ENCODE results near the gene COG5.

Gene COG5

DNA sequence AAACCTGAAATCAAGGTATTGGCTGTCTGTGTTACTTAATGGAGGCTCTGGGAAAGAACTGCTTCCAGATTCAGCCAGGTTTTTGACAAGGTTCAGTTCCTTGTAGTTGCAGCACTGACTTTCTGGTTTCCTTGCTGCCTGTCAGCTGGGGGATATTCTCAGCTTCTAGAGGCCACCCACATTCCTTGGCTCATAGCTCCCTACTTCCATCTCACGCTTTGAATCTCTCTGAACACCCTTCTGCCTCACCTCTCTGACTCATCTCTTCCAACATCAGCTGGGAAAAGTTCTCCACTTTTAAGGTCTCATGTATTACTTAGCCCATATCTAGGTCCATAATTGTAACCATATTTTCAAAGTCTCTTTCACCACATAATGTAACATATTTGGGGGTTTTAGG, 116.7 kb downstream of the COG5 start (continued):
- TF ChIP-seq ESRRG (CRISPR knock-in tag; IDR thresholded peaks at IDR 0.05) = no peak
- TF ChIP-seq, protein P1, sequence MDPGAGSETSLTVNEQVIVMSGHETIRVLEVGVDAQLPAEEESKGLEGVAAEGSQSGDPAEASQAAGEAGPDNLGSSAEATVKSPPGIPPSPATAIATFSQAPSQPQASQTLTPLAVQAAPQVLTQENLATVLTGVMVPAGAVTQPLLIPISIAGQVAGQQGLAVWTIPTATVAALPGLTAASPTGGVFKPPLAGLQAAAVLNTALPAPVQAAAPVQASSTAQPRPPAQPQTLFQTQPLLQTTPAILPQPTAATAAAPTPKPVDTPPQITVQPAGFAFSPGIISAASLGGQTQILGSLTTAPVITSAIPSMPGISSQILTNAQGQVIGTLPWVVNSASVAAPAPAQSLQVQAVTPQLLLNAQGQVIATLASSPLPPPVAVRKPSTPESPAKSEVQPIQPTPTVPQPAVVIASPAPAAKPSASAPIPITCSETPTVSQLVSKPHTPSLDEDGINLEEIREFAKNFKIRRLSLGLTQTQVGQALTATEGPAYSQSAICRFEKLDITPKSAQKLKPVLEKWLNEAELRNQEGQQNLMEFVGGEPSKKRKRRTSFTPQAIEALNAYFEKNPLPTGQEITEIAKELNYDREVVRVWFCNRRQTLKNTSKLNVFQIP (CRISPR knock-in tag; IDR thresholded peaks at IDR 0.05; ENCODE audit: borderline replicate concordance, low read depth) = no peak
- TF ChIP-seq, protein P2, sequence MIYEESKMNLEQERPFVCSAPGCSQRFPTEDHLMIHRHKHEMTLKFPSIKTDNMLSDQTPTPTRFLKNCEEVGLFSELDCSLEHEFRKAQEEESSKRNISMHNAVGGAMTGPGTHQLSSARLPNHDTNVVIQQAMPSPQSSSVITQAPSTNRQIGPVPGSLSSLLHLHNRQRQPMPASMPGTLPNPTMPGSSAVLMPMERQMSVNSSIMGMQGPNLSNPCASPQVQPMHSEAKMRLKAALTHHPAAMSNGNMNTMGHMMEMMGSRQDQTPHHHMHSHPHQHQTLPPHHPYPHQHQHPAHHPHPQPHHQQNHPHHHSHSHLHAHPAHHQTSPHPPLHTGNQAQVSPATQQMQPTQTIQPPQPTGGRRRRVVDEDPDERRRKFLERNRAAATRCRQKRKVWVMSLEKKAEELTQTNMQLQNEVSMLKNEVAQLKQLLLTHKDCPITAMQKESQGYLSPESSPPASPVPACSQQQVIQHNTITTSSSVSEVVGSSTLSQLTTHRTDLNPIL (CRISPR knock-in tag; IDR thresholded peaks at IDR 0.05; ENCODE audit: low read depth) = no peak

DNA sequence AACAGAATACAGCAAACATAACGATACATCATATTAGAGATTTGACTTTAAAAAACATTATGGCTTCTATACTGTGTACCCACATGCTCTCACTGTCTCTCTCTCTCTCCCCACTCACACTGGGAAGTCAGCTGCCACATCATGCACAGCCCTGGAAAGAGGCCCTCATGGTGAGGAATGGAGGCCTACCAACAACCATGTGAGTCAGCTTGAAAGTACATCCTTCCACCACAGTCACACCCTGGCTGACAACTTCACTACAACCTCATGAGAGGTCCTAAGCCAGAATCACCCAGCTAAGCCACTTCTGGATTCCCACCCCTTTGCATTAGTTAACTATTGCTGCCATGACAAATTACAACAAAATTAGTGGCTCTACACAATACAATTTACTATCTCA, 117.2 kb downstream of the COG5 start:
- TF ChIP-seq ESRRG (CRISPR knock-in tag; IDR thresholded peaks at IDR 0.05) (no peak), ZNF8 (CRISPR knock-in tag; IDR thresholded peaks at IDR 0.05) (no peak), GLIS3 (CRISPR knock-in tag; IDR thresholded peaks at IDR 0.05) (no peak), PPARA (CRISPR knock-in tag; IDR thresholded peaks at IDR 0.05; ENCODE audit: borderline replicate concordance) (no peak), ZC3H10 (CRISPR knock-in tag; IDR thresholded peaks at IDR 0.05) (no peak), ISL1 (CRISPR knock-in tag; IDR thresholded peaks at IDR 0.05) (no peak), RARB (CRISPR knock-in tag; IDR thresholded peaks at IDR 0.05) (no peak), ZNF70 (CRISPR knock-in tag; IDR thresholded peaks at IDR 0.05) (no peak), ARNTL (CRISPR knock-in tag; IDR thresholded peaks at IDR 0.05; ENCODE audit: borderline replicate concordance, low read depth) (no peak), ZFP30 (CRISPR knock-in tag; IDR thresholded peaks at IDR 0.05) (no peak), TCF4 (CRISPR knock-in tag; IDR thresholded peaks at IDR 0.05; ENCODE audit: borderline replicate concordance) (no peak), SNAI2 (CRISPR knock-in tag; IDR thresholded peaks at IDR 0.05) (no peak)
- TF ChIP-seq, protein P3, sequence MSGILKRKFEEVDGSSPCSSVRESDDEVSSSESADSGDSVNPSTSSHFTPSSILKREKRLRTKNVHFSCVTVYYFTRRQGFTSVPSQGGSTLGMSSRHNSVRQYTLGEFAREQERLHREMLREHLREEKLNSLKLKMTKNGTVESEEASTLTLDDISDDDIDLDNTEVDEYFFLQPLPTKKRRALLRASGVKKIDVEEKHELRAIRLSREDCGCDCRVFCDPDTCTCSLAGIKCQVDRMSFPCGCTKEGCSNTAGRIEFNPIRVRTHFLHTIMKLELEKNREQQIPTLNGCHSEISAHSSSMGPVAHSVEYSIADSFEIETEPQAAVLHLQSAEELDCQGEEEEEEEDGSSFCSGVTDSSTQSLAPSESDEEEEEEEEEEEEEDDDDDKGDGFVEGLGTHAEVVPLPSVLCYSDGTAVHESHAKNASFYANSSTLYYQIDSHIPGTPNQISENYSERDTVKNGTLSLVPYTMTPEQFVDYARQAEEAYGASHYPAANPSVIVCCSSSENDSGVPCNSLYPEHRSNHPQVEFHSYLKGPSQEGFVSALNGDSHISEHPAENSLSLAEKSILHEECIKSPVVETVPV (CRISPR knock-in tag; IDR thresholded peaks at IDR 0.05) = no peak
- TF ChIP-seq, protein P4, sequence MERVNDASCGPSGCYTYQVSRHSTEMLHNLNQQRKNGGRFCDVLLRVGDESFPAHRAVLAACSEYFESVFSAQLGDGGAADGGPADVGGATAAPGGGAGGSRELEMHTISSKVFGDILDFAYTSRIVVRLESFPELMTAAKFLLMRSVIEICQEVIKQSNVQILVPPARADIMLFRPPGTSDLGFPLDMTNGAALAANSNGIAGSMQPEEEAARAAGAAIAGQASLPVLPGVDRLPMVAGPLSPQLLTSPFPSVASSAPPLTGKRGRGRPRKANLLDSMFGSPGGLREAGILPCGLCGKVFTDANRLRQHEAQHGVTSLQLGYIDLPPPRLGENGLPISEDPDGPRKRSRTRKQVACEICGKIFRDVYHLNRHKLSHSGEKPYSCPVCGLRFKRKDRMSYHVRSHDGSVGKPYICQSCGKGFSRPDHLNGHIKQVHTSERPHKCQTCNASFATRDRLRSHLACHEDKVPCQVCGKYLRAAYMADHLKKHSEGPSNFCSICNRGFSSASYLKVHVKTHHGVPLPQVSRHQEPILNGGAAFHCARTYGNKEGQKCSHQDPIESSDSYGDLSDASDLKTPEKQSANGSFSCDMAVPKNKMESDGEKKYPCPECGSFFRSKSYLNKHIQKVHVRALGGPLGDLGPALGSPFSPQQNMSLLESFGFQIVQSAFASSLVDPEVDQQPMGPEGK (CRISPR knock-in tag; IDR thresholded peaks at IDR 0.05; ENCODE audit: borderline replicate concordance) = no peak
- TF ChIP-seq, protein P2 (CRISPR knock-in tag; IDR thresholded peaks at IDR 0.05; ENCODE audit: low read depth) = no peak
- TF ChIP-seq, protein P1 (CRISPR knock-in tag; IDR thresholded peaks at IDR 0.05; ENCODE audit: borderline replicate concordance, low read depth) = no peak
- TF ChIP-seq, protein P5, sequence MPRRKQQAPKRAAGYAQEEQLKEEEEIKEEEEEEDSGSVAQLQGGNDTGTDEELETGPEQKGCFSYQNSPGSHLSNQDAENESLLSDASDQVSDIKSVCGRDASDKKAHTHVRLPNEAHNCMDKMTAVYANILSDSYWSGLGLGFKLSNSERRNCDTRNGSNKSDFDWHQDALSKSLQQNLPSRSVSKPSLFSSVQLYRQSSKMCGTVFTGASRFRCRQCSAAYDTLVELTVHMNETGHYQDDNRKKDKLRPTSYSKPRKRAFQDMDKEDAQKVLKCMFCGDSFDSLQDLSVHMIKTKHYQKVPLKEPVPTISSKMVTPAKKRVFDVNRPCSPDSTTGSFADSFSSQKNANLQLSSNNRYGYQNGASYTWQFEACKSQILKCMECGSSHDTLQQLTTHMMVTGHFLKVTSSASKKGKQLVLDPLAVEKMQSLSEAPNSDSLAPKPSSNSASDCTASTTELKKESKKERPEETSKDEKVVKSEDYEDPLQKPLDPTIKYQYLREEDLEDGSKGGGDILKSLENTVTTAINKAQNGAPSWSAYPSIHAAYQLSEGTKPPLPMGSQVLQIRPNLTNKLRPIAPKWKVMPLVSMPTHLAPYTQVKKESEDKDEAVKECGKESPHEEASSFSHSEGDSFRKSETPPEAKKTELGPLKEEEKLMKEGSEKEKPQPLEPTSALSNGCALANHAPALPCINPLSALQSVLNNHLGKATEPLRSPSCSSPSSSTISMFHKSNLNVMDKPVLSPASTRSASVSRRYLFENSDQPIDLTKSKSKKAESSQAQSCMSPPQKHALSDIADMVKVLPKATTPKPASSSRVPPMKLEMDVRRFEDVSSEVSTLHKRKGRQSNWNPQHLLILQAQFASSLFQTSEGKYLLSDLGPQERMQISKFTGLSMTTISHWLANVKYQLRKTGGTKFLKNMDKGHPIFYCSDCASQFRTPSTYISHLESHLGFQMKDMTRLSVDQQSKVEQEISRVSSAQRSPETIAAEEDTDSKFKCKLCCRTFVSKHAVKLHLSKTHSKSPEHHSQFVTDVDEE (CRISPR knock-in tag; IDR thresholded peaks at IDR 0.05) = no peak
- no peak for ATAC-seq

DNA sequence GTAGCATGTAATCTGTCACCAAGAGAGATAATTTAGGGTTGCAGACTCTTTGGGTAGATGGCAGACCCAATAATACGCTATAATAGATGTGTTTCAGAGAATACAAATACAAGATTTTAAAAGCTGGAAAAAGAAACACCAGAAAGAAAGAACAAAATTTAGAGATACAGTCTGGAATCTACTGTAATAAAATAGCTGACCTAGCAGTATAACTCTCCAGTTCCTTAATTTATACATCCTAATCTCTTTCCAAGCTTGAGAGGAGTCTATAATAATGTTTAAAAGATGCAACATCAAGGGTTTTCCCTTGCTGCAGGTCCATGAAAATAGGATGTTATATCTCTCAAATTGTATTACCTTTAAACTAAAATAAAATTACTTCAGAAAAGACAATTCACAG, 121.0 kb downstream of the COG5 start:
- ATAC-seq = no peak
- TF ChIP-seq, protein P5 (CRISPR knock-in tag; IDR thresholded peaks at IDR 0.05) = no peak
- TF ChIP-seq PPARA (CRISPR knock-in tag; IDR thresholded peaks at IDR 0.05; ENCODE audit: borderline replicate concordance) (no peak), TOX (CRISPR knock-in tag; IDR thresholded peaks at IDR 0.05; ENCODE audit: borderline replicate concordance) (no peak), CSDC2 (CRISPR knock-in tag; IDR thresholded peaks at IDR 0.05) (no peak), GLIS3 (CRISPR knock-in tag; IDR thresholded peaks at IDR 0.05) (no peak)
- TF ChIP-seq, protein P2 (CRISPR knock-in tag; IDR thresholded peaks at IDR 0.05; ENCODE audit: low read depth) = no peak
